ENCODE results near the gene TRAPPC3L. TPM values are rescaled to one million over a fixed set of nuclear protein-coding genes. Genes with fewer than 3 reads are reported as not detected.

TRAPPC3L gene
- total RNA-seq, 1 donor from 2014 or later, result not detected

DNA sequence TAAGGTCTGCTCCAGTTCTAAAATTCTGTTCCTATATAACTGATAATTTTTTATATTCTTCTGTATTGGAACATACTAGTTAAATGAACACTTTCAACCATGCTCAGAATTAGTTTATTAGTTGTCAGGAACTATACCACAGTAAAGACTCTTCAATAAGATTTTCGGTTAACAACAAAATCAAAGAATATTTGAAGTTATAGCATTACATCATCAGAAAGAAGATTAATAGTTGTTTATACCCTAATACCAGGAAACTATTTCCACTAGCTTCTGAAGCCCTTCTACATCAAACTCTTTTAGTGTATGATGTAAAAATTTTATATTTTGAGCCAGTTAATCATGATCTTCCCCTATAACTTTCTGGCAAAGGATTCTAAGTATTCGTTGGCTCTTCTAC lies 14.6 kb upstream of the TRAPPC3L start:
- H3K9me3 ChIP-seq (ENCODE audit: low read depth), result no peaks in the 10 kb centered on the region
- Mint-ChIP-seq H3K4me1 (peaks cover 6% of the 10 kb centered on the region), H3K27me3 (ENCODE audit: insufficient read depth, low read depth) (peaks cover 2% of the 10 kb centered on the region), H3K36me3 (no peaks in the 10 kb centered on the region), H3K4me3 (no peak overlapping the region), H3K9me3 (no peaks in the 10 kb centered on the region), H3K27ac (no peak overlapping the region)
- H3K4me1 ChIP-seq, result no peaks in the 10 kb centered on the region
- H3K4me3 ChIP-seq, result no peak overlapping the region
- H4K20me1 ChIP-seq (ENCODE audit: low read depth), result no peaks in the 10 kb centered on the region
- H3K9ac ChIP-seq, result no peak overlapping the region
- H3F3A ChIP-seq (ENCODE audit: low read depth), result no peaks in the 10 kb centered on the region
- H3K4me2 ChIP-seq, result no peak overlapping the region
- DNase-seq (ENCODE audit: low spot score), result no peak
- no peaks in the 10 kb centered on the region for H3K27me3 ChIP-seq
- no peak overlapping the region for H3K27ac ChIP-seq
- no peaks in the 10 kb centered on the region for H3K36me3 ChIP-seq
- TF ChIP-seq EZH2 (IDR thresholded peaks at IDR 0.05), result no peak
- H2AFZ ChIP-seq (replicated peaks), result no peak overlapping the region
- H3K79me2 ChIP-seq (ENCODE audit: low read depth), result no peaks in the 10 kb centered on the region

- Mint-ChIP-seq H3K4me3 (no peak overlapping the region), H3K4me1 (peaks cover 6% of the 10 kb centered on the region), H3K27ac (no peak overlapping the region), H3K27me3 (ENCODE audit: insufficient read depth, low read depth) (peaks cover 3% of the 10 kb centered on the region), H3K9me3 (no peaks in the 10 kb centered on the region), H3K36me3 (no peaks in the 10 kb centered on the region)
- no peak overlapping the region for H2AFZ ChIP-seq (replicated peaks)
- TF ChIP-seq CTCF (IDR thresholded peaks at IDR 0.05) (no peak), EZH2 (IDR thresholded peaks at IDR 0.05) (no peak), EZH2phosphoT487 (IDR thresholded peaks at IDR 0.05) (no peak)
- no peaks in the 10 kb centered on the region for H3K9me3 ChIP-seq (ENCODE audit: low read depth)
- no peaks in the 10 kb centered on the region for H3K4me1 ChIP-seq
- H3K27ac ChIP-seq, result no peak overlapping the region
- H3K27me3 ChIP-seq, result no peaks in the 10 kb centered on the region
- DNase-seq (ENCODE audit: low spot score), result no peak
- H4K20me1 ChIP-seq (ENCODE audit: low read depth), result no peaks in the 10 kb centered on the region
- no peaks in the 10 kb centered on the region for H3K79me2 ChIP-seq (ENCODE audit: low read depth)
- H3K9ac ChIP-seq, result no peak overlapping the region
- no peaks in the 10 kb centered on the region for H3F3A ChIP-seq (ENCODE audit: low read depth)
- H3K4me2 ChIP-seq, result no peak overlapping the region
- H3K36me3 ChIP-seq, result no peaks in the 10 kb centered on the region
- H3K4me3 ChIP-seq, result no peak overlapping the region
Observed at GRCh38 chr6:116557893-116558292, 12.4 kb upstream of the TRAPPC3L start.

DNA sequence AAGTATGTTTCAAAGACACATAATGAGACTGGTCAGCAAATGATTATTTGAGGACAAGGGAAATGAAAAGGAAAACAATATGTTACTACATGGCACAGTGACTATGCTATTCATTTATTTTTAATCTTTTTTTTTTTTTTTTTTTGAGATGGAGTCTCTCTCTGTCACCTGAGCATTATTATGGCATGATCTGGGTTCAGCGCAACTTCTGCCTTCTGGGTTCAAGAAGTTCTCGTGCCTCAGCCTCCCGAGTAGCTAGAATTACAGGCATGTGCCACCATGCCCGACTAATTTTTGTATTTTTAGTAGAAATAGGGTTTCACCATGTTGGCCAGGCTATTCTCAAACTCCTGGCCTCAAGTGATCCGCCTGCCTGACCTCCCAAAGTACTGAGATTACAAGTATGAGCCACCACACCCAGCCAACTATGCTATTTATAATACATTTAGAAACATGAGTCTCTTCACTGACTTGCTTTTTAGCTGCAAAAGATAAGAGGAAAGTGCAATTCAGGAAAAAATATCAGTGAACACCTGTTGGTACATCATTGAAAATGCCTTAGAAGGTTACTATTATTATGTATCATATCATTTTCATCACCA lies 11.4 kb upstream of the TRAPPC3L start:
- Mint-ChIP-seq H3K27me3 (ENCODE audit: insufficient read depth, low read depth) (peaks cover 3% of the 10 kb centered on the region), H3K4me3 (no peak overlapping the region), H3K4me1 (peaks cover 6% of the 10 kb centered on the region), H3K36me3 (no peaks in the 10 kb centered on the region), H3K27ac (no peak overlapping the region), H3K9me3 (no peaks in the 10 kb centered on the region)
- Histone ChIP-seq H3K4me3 (no peak overlapping the region), H3K4me2 (no peak overlapping the region), H2AFZ (replicated peaks) (no peak overlapping the region), H3K27me3 (no peaks in the 10 kb centered on the region), H3K36me3 (no peaks in the 10 kb centered on the region), H3K9ac (no peak overlapping the region), H4K20me1 (ENCODE audit: low read depth) (no peaks in the 10 kb centered on the region), H3K9me3 (ENCODE audit: low read depth) (no peaks in the 10 kb centered on the region), H3K4me1 (no peaks in the 10 kb centered on the region), H3K27ac (no peak overlapping the region), H3F3A (ENCODE audit: low read depth) (no peaks in the 10 kb centered on the region), H3K79me2 (ENCODE audit: low read depth) (no peaks in the 10 kb centered on the region)
- TF ChIP-seq EZH2 (IDR thresholded peaks at IDR 0.05), result no peak
- TF ChIP-seq EZH2phosphoT487 (IDR thresholded peaks at IDR 0.05), result no peak
- no peak for TF ChIP-seq CTCF (IDR thresholded peaks at IDR 0.05)
- DNase-seq (ENCODE audit: low spot score), result no peak

DNA sequence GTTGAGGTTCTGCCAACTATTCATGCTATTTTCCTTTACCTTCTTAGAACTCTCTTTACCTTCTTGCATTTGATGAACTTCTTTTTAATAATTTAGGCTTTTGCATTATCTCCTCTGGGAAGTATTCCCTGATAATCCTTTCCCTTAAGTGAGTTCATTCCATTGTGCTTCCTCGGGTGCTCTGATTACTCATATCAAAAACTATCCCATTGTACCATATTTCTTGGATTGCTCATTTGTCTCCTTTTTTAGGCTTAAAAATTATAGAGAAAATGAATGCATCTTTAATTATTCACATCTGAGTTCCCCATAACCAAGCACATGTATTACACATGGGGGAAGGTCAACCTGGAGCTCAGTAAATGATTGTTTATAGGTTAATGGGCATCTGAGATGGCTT lies 10.6 kb upstream of the TRAPPC3L start:
- no peaks in the 10 kb centered on the region for H3F3A ChIP-seq (ENCODE audit: low read depth)
- Mint-ChIP-seq H3K27me3 (ENCODE audit: insufficient read depth, low read depth) (peaks cover 4% of the 10 kb centered on the region), H3K4me3 (no peak overlapping the region), H3K36me3 (no peaks in the 10 kb centered on the region), H3K9me3 (no peaks in the 10 kb centered on the region), H3K4me1 (peaks cover 4% of the 10 kb centered on the region), H3K27ac (no peak overlapping the region)
- no peak overlapping the region for H3K4me3 ChIP-seq
- no peaks in the 10 kb centered on the region for H3K4me1 ChIP-seq
- DNase-seq (ENCODE audit: low spot score), result no peak
- no peak overlapping the region for H3K27ac ChIP-seq
- H3K9ac ChIP-seq, result no peak overlapping the region
- no peaks in the 10 kb centered on the region for H3K79me2 ChIP-seq (ENCODE audit: low read depth)
- no peak for TF ChIP-seq EZH2 (IDR thresholded peaks at IDR 0.05)
- no peak for TF ChIP-seq CTCF (IDR thresholded peaks at IDR 0.05)
- no peak for TF ChIP-seq EZH2phosphoT487 (IDR thresholded peaks at IDR 0.05)
- no peaks in the 10 kb centered on the region for H3K9me3 ChIP-seq (ENCODE audit: low read depth)
- no peaks in the 10 kb centered on the region for H4K20me1 ChIP-seq (ENCODE audit: low read depth)
- H2AFZ ChIP-seq (replicated peaks), result no peak overlapping the region
- no peaks in the 10 kb centered on the region for H3K36me3 ChIP-seq
- H3K4me2 ChIP-seq, result no peak overlapping the region
- no peaks in the 10 kb centered on the region for H3K27me3 ChIP-seq

Data from neural progenitor cell (in vitro differentiated cells).